ENCODE results near the gene LSM4.

The LSM4 gene

DNA sequence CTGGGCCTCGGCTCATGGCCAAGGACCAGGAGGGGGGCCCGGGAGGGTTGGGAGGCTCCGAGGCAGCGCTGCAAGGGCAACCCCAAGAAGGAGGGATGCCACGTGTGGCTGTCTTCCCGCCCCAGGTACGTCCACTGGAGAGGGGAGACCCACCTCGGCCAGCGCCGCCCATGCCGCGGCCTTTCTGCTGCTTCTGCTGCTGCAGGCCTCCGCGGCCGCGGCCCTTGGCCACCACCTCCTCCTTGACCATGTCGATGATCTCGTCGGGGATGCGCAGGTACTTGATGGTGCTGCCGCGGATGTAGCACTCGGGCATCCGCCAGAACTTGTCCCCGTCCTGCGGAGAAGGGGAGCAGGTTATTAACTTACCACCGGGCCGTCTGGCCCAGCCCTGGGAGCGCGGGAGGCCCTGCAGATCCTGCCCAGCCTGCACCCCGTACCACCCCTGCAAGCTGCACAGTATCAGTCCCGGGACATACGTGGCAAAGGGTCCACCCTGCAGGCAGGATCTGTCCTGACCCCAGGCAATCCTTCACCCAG, 13.3 kb downstream of the LSM4 start:
- DNase-seq: no peak

DNA sequence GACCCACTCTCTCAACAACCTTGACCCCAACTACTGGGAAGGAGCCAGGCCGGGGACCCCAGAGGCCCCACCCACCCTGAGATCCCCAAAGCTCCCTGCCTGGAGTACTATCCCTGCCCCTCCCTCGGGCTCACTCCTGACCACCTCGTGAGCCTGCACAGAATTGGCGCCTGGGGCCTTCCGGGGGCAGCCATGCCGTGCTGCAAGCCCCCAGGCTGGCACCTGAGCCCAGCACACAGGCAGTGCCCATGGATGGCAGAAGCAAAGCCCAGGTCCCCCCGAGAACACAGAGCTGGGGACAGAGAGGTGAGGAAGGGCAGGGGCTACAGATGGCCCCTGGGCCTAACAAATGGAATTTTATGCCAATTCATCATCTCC, 13.9 kb downstream of the LSM4 start:
- no peak for DNase-seq

DNA sequence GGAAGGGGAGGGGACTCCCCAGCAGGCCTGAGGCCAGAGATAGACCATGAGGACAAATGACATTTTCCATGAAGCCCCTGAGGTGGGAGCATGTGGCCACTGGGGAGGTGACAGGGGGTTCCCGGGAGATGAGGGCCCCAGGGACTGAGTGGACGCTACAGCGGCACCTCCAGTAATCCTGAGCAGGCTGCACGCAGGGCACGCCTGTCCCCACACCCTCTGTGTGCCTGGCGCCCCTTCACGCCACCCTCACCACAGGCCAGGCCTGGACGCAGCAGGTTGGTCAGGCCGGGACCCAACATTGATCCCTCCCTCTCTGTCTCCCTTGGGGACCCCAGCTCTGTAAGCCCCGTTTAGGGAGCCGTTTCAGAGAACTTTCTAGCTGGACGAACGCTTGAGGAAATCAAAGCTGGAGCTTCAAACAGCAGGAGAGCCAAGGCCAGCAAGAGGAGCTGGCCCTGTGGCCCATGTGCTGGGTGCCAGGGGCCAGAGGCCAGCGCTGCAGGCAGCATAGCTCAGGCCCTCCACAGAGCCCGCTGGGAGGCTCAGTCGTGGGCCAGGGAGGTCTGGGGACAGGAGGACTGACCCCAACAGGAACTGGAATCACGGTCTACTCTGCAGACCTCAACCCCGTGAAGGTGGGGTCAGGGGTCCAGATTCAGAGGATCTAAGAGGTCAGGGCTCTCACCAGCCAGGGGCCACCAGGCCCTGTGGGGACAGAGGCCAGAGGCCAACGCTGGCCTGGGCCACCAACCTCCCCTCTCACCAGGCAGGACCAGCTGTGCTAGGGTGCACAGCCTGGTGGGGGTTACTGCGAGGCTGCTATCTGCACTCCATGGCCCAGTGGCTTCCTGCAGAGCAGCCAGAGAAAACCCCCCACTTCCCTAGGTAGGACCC, 14.6 kb downstream of the LSM4 start:
- DNase-seq: no peak

DNA sequence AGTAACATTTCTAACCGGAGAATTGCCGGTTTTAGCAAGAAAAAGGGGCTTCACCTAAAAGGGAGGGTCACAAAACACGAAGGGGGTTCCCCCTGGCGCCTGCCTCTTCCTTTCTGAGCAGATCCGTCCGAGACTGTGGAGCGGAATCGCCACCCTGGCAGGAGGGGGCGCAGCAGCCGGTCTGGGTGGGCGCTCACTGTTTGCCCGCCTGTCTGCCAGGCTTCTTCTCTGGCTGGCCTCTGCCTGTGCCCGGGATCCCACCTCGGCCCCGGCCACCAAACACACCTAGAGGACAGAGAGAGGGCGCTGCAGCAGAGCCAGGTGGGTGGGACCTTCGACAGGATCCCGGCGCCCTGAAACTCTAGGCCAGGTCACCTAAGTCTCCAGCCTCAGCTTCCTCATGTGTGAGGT, 15.6 kb downstream of the LSM4 start:
- DNase-seq: peak in 1 of 2 experiments; percentile 42

DNA sequence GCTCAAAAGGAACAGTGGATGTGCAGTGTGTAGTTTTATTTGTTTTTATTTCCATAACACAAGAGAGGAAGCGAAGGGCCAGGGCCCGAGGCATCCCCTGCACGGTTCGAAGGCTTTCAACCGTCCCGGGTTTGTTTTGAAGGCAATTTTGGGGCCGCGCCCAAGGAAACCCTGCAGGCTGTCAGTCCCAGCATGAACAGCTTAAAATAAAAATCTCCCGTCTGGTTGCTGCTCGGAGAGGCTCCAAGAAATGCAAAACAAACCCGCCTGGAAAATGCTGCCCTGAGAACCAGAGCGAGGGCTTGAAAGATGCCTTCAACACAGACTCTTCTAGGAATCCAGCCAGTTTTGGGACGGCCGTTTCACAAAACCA, 16.0 kb downstream of the LSM4 start:
- DNase-seq: no peak

DNA sequence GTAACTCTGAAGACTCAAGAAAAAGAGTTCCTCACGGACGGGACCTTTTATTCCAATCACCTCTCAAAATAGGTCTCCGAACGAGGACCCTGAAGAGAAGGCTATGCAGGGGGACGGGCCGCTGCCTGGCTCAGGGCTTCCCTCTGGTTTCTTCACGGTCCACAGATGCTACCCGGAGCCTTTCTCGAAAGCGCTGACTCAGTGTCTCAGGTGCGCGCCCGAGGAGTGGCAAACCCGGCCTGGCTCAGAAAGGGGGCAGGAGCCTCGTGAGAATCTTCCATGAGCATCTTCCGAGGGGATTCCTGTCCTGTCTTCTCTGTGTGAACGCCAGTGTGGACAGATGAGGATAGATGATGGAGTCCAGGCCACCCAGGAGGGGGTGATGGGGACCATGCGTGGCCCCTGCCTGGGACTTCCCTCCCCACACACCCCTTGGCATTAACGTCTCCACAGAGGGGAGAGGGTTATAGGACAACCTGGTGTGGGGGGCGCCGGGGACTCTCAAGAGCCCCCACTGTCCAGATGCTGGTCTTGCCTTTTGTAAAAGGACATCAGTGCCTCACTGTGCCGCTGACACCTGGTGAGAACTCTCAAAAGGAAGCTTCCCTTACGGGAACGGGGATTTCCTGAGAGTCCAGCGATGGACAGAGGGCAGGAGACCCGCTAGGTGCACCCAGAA, 16.5 kb downstream of the LSM4 start:
- peak in 1 of 2 experiments; percentile 41 for DNase-seq

DNA sequence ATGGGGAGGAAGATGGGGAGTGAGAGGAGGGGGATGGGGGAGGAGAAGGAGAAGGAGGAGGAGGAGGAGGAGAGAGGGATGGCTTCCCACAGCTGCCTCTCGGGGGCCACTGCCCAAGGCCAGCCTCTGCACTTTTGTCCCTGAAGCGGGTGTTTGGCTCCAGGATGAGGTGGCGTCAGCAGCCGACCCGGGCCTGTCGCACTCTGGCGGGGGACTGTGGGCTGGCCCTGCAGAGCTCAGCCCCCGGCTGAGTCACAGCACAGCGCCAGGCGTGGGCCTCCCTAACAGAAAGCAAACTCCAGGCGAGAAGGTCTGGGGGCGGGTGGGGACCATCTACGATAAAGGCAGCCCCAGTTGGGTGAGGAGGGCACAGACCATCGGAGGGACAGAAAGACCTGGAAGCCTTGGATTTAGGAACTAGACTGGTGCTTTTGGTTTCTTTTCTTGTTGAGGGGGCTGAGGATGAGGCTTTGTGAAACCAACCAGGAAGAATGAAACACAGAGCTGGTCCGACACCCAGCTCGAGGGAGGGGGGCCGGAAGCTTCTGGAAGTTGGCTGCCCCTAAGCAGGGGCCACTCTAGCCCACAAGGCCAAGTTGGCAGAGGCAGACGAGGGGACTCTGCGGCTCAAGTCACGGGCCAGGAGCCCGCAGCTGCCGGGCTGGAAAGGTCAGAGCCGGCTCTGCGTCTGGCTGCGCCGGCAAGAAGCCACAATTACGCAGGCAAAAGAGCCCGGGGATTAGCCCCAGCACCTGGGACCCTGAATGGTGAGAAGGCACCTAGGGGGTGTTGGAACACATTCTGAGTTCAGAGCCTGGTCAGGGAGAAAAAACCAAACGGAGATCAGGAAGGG, 18.2 kb downstream of the LSM4 start:
- DNase-seq: peak; percentile 90 to 92

DNA sequence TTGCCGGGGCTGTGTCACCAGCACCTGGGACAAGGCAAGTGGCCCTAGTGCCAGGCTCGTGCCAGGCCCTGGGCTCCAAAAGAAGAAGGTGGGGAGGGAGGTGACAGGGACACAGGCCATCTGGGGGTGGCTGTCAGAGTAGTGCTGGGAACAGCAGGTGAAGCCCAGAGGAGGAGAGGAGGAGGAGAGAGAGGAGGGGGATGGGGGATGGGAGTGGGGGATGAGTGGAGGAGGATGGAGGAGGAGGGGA, 18.7 kb downstream of the LSM4 start:
- peak; percentile 67 to 69 for DNase-seq

DNA sequence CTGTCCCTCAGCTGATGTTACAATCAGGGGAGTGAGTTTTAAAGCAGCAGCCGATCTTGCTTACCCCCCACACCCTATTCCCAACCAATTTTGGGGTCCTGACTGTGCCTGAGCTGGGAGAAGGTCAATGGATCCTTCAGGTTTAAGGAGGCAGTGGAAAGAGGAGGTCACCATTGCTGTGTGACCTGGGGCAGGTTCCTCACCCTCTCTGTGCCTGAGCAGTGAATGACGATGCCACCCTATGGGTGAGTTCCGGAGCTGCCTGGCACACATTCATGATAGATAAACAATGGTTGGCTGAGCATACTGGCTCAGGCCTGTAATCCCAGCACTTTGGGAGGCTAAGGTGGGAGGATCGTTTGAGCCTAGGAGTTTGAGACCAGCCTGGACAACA, 21.2 kb downstream of the LSM4 start:
- no peak for DNase-seq

DNA sequence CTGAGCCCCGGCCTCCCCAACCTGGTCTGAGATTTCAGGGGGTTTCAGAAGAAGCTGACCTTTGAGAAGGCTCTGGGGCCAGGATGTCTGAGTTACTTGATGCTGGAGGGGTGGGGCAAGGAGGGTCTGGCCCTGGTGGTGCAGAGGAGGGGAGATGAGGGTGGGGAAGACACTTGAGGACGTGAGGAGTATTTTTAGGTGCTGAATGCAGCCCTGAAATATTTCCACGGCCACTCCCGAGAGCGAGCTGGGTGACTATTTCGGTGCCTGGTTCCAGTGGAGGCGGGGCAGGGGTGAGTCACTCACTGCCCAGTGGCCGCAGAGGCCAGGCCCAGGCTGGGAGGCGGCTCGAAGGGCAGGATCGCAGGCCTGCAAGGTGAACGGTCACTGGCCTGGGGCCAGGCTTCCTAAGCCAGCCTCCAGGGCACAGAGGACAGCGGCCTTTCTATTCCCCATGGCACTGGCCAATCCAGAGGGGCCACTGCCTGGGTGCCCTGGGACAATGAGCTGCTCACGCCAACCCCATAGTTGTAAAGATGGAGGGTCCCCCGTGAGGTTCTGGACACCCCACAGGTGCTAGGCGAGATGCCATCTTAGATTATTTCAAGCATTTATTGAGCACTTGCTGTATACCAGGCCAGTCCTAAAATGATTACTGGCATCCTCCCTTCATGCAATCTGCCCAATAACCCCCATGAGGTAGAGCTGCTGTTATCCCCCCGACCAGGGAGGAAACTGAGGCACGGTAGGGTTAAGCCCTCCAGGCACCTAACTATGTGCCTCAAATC, 21.8 kb downstream of the LSM4 start:
- no peak for DNase-seq

DNA sequence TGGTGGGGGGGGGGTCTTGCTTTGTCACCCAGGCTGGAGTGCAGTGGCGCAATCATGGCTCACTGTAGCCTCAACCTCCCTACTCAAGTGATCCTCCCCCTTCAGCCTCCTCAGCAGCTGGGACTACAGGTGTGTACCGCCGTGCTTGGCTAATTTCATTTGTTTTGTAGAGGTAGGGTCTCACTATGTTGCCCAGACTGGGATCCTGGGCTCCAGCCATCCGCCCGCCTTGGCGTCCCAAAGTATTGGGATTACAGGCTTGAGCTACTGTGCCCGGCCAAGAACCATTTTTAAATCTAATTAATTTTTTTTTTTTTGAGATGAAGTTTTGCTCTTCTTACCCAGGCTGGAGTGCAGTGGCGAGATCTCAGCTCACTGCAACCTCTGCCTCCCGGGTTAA, 23.2 kb downstream of the LSM4 start:
- no peak for DNase-seq

DNA sequence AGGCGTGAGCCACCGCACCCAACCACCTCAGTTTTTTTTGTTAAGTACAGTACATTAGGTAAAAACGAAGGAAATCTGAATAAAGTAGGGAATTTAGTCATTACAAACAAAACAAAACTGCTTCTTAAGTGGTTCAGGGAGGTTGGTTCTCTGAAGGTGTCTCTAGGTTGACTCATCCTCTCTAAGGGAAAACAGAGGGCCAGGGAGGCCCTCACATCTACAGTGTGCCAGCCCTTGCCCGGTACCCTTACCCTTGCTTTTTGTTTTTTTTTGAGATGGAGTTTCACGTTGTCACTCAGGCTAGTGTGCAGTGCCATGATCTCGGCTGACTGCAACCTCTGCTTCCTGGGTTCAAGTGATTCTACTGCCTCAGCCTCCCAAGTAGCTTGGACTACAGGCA, 24.3 kb downstream of the LSM4 start:
- DNase-seq: no peak

DNA sequence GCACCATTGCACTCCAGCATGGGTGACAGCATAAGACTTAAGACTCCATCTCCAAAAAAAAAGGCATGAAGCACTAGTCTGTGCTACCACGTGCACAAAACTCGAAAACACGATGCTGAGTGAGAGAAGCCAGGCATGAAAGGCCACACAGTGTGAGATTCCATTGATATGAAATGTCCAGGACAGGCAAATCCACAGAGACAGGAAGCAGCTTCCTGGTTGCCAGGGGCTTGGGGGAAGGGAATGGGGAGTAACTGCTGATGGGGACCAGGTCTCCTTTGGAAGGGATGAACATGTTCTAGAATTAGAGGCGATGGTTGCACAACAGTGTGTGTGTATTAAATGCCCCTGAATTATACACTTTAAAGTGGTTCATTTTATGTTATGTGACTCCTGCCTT, 25.6 kb downstream of the LSM4 start:
- DNase-seq: no peak

DNA sequence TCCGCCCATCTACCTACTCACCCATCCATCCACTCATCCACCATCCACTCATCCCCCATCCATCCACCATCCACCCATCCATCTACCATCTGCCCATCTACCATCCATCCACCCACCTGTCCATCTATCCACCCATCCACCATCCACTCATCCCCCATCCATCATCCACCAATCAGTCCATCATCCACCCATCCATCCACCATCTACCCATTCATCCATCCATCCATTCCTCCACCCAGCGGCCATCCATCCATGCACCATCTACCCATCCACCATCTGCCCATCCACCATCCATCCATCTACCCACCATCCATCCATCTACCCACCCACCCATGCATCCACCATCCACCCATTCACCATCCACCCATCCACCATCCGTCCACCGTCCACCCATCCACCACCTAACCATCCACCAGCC, 27.8 kb downstream of the LSM4 start:
- no peak for DNase-seq

DNA sequence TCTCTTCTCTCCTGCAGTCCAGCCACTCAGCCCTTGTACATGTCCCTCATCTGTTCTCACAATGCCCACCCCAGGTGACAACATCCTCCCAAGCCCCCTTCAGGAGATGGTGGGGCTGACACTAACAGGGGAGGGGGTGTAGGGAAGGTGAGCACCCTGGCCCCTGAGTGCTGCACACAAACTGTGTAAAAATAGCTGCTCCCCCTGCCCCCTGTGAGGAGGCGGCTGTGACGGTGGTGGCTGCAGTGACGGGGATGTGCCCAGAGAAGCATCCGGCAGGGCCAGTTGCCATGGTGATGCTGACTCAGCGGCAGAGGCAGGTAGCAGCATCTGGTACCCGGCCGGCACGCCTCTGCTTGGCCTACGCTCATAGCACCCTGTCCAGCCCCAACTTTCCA, 28.4 kb downstream of the LSM4 start:
- peak; percentile 90 to 94 for DNase-seq

DNA sequence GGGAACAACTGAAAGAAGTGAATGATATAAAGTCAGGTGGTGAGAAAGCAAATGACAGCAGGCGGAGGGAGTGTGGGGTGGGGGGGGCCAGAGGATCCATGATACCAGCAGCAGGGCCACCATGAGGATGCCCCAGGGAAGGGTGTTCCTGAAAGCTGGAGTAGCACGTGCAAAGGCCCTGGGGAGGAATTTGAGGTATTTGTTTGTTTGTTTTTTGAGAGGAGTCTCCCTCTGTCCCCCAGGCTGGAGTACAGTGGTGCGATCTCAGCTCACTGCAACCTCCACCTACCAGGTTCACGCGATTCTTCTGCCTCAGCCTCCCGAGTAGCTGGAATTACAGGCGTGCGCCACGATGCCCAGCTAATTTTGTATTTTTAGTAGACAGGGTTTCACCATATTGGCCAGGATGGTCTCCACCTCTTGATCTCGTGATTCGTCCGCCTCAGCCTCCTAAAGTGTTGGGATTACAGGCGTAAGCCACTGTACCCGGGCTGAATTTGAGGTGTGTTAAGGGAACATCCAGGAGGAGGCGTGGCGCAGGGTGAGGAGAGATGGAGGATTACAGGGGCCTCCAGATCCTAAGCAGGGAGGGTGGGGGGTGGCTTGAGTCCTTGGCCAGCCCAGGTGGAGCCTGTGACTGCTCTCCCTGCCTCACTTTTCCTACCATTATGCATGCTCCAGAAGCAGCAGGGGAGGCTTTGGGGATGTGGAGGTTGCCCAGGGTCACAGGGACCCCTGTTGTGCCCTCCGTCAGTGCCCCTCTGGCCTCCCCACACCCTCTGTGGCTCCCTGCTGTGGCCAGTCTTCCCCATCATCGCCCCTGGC, 29.0 kb downstream of the LSM4 start:
- DNase-seq: no peak

DNA sequence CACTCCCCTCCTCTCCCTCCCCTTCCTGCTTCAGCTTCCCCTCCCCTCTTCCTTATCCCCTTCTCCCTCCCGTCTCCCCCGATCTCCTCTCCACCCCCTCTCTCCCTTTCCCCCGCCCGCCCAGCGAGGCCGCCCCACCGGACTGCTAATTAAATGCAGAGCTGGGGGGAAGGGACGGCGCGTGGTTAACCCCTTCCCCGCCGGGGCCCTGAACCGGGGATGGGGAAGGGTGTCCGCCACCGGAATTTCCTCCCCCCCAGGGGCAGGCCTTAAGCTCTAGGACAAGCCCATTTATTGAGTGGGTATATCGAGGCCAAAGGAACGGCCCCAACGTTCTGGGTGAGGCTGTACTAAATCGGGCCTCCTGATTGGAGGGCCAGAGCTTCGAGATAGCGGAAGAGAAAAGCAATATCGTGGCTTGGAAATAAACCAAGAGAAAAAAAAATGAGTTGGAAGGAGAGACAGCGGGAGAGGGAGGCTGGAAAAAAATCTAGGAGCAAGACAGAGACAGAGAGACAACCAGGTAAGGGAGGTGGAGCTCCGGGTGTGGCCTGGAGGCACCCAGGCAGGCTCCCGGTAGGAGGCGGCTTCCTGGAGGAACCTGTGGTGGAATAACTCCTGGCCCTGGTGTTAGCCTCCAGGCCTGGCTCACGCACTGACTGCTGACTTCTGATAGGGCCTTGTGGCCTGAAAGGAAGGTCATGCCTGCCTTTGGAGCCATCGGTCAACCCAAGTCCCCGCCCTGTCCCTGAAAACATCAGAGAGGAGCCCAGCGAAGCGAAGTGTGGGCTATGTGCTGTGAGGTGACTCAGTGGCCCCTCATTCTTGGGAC, 29.9 kb downstream of the LSM4 start:
- DNase-seq: peak; percentile 80 to 82

DNA sequence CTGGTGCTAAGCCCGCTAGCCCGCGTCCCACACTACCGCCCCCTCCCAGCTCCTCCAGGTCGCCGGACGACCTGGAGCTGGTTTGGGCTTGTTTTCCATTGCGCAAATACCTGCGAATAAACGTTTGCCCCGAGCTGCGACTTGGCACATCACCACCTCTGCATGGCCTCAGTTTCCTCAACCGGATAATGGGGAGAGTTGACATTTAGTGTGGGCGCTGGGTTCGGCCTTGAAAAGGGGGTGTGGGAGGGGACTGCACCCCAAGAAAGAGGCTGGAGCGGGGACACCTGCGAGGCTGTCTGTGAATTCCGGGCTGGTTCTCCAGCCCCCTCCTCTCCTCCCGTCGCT, 30.4 kb downstream of the LSM4 start:
- DNase-seq: peak in 1 of 2 experiments; percentile 65

DNA sequence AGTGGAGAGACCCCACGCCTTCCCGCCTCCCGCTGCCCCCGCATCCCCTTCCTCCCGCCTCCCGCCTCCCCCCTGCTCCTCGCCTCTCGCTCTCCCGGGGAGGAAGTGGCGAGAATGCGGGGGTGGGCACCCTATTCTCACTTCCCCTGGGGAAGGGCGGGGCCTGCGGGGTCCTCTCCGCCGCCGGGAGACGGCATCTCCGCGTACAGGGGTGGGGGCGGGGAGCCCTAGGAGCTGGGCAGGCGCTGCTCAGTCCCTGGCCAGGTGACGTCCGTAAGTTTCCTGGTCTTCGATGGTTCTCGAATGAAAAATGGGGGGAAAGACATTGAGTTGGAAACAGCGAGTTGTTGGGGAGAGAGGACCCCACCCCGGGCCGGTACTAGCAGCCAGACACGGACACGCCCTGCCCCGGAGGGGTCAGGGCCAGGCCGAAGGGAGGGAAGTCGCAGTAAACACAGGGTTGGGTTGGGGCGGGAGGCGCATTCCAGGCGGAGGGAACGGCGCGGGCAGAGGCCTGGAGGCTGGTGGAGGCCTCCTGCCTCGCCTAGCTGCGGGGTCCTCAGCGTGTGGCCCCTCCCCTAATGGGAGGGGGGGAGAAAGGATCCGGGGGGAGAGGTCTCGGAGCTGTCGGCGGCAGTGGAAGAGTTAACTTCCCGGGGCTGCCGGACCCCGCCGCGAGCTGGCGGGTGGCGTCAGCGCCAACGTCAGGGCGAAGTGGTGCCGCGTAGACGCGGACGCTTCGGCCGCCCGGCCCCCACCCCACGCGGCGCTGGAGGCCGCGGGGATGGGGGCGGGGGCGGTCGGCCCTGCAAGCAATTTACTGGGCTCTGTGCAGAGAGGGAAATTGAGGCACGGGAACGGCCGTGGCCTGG, 31.1 kb downstream of the LSM4 start:
- DNase-seq: peak; percentile 94 to 95

DNA sequence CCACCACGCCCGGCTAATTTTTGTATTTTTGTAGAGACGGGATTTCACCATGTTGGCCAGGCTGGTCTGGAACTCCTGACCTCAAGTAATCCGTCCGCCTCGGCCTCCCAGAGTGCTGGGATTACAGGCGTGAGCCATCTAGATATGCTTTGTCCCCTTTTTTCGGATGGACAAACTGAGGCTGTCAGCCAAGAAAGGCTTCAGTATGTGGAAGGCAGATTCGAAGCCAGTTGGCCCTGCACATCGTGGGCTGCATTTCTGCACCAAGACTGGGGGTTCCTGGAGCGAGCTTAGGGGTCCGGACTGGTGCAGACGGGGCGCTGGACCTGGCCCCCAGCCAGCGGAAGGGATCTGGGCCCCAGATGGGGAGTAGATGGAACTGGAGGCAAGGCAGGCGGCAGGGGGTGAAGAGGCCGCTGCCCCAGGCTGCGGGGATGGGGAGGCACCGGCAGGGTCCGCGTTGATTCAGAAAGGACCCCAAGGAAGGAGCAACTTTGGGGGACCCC, 31.8 kb downstream of the LSM4 start:
- no peak for DNase-seq

Data from activated T-cell treated with anti-CD3 and anti-CD28 coated beads, Interleukin-2, amount 50 U/mL, for 48 hours (primary cell).